Keratinocyte (primary cell): ENCODE measurements around the gene SLC51A.

Experiments
- CTCF ChIP-seq, 3 experiments: IDR thresholded peaks in 1 of 3; conservative IDR thresholded peaks in 1 of 3; optimal IDR thresholded peaks in 1 of 3; 2 replicates in 2 of 3; 3 replicates in 1 of 3; pipeline versions ENCODE3 to v1.5.1; 2011; ENCODE audit warnings: low read length in 3 of 3, mild to moderate bottlenecking in 3 of 3, moderate library complexity in 2 of 3, control low read depth in 1 of 3, inconsistent platforms in 1 of 3; ENCODE audit not compliant: insufficient read depth in 2 of 3; ENCODE audit errors: extremely low read depth in 1 of 3
- EZH2 ChIP-seq: IDR thresholded peaks from one replicate; pipeline ENCODE4 v1.6.1; 2012; ENCODE audit warnings: inconsistent platforms, mild to moderate bottlenecking, low read length, moderate library complexity

DNA sequence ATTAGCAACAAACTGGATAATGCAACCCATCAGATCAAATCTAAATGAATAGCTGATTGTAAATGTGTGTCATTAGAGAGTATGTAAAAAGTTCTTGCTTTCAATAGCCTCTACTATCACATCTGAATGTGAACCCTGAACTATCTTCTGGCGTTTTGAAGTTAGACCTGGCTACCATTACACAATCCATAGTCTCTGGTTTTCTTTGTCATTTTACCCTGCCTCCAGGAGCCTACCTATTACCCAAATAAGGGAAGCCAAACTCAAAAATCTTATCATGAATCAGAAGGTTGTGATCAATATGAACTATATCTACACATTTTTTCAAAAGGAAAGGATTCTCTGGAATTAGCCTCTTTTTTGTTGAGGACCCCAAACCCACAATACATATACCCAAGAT, 39.4 kb downstream of the SLC51A start:
- TF ChIP-seq CTCF (optimal IDR thresholded peaks at IDR 0.05 in 1 of 3, IDR thresholded peaks at IDR 0.05 in 1 of 3, conservative IDR thresholded peaks at IDR 0.05 in 1 of 3; ENCODE audit: extremely low read depth in 1 of 3, insufficient read depth in 2 of 3, low read length in 3 of 3) = no peak
- TF ChIP-seq EZH2 = no peak
